OCI-LY1 (cell line): ENCODE data around the gene CNTNAP2.

Experiments used
- H2AFZ ChIP-seq: fragments of 200-600 bp; sonication (generic), shearing (Covaris generic); 2 replicates; pipeline ENCODE4 v1.6.0; 2014; ENCODE audit warnings: antibody characterized with exemption, mild to moderate bottlenecking, low read length
- H3F3A ChIP-seq: fragments of 200-600 bp; sonication (generic), shearing (Covaris generic); 2 replicates; pipeline ENCODE4 v1.6.0; 2014; ENCODE audit warnings: mild to moderate bottlenecking, antibody characterized with exemption, low read length, moderate library complexity; ENCODE audit not compliant: insufficient read depth
- H3K27ac ChIP-seq: fragments of 200-600 bp; sonication (generic); 2 replicates; pipeline ENCODE4 v1.5.1; 2014; ENCODE audit warnings: low read length, mixed run types, mild to moderate bottlenecking, low read depth; ENCODE audit not compliant: poor library complexity, severe bottlenecking
- H3K27me3 ChIP-seq: fragments of 200-600 bp; sonication (generic); 2 replicates; pipeline ENCODE4 v1.6.0; 2014; ENCODE audit warnings: antibody characterized with exemption, mild to moderate bottlenecking, low read length, moderate library complexity; ENCODE audit not compliant: insufficient read depth
- H3K36me3 ChIP-seq: fragments of 200-600 bp; sonication (generic); 2 replicates; pipeline ENCODE4 v1.6.1; 2014; ENCODE audit warnings: mild to moderate bottlenecking, antibody characterized with exemption, low read length, moderate library complexity, mixed read lengths; ENCODE audit not compliant: insufficient read depth
- H3K4me1 ChIP-seq: fragments of 200-600 bp; sonication (generic); 2 replicates; pipeline ENCODE4 v1.5.1; 2014; ENCODE audit warnings: mild to moderate bottlenecking, low read length, moderate library complexity; ENCODE audit not compliant: insufficient read depth, severe bottlenecking
- H3K4me2 ChIP-seq: fragments of 200-600 bp; sonication (generic), shearing (Covaris generic); 2 replicates; pipeline ENCODE4 v1.6.1; 2014; ENCODE audit warnings: low read length
- H3K4me3 ChIP-seq: fragments of 200-600 bp; sonication (generic); 2 replicates; pipeline ENCODE4 v1.5.1; 2014; ENCODE audit warnings: low read length, low read depth, mild to moderate bottlenecking, mixed read lengths; ENCODE audit not compliant: poor library complexity, severe bottlenecking
- H3K79me2 ChIP-seq: fragments of 200-600 bp; shearing (Covaris generic); 2 replicates; pipeline ENCODE4 v1.6.1; 2016; ENCODE audit warnings: mixed run types, low read length, mixed read lengths; ENCODE audit not compliant: insufficient read depth
- H3K9ac ChIP-seq: fragments of 200-600 bp; sonication (generic), shearing (Covaris generic); 2 replicates; pipeline ENCODE4 v1.6.1; 2014; ENCODE audit warnings: mild to moderate bottlenecking, low read length, mixed read lengths
- H3K9me2 ChIP-seq: fragments of 200-600 bp; sonication (generic), shearing (Covaris generic); 2 replicates; pipeline ENCODE4 v1.6.1; 2014; ENCODE audit warnings: low read depth, mild to moderate bottlenecking, low read length, mixed read lengths
- H3K9me3 ChIP-seq: fragments of 200-600 bp; shearing (Covaris generic); 2 replicates; pipeline ENCODE4 v1.6.1; 2014; ENCODE audit warnings: low read length, mixed read lengths
- H4K20me1 ChIP-seq: fragments of 200-600 bp; sonication (generic), shearing (Covaris generic); 2 replicates; pipeline ENCODE4 v1.6.0; 2016; ENCODE audit warnings: mild to moderate bottlenecking, low read length; ENCODE audit not compliant: insufficient read depth
- EZH2 ChIP-seq: fragments of 200-600 bp; sonication (generic), shearing (Covaris generic); IDR thresholded peaks from 2 replicates; pipeline ENCODE4 v1.8.0; 2017; ENCODE audit warnings: borderline replicate concordance, mixed run types, mild to moderate bottlenecking, antibody characterized with exemption, low read length, moderate library complexity, mixed read lengths
- TF ChIP-seq, protein P1 (sequence below): fragments of 200-600 bp; sonication (generic), shearing (Covaris generic); IDR thresholded peaks from 2 replicates; pipeline ENCODE4 v1.5.1; 2017; ENCODE audit warnings: mild to moderate bottlenecking, antibody characterized with exemption, low read length, moderate library complexity, mixed read lengths

The CNTNAP2 gene

DNA sequence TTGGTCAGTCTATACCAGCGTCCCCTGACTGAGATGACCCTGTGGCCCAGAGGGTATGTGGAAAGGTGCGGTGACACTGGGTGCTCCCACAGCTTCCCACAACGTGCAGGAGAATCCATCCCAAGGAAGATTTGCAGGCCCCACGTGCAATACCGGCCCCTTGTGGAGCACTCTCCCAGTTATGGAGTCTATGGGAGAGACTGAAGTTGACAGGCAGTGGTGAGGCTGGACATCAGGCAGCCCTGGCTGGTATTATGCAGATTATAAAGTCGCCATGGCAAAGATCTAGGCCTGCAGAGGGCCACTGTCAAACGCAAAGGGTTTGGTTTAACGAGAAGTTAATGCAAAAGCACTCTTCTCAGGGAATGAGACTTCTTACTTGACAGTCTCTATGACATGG is 2039.2 kb downstream of the CNTNAP2 start:
- Histone ChIP-seq H4K20me1 (no peaks in the 10 kb centered on the region), H3K9ac (no peak overlapping the region), H3K9me2 (no peaks in the 10 kb centered on the region), H3K4me3 (no peak overlapping the region), H3K36me3 (no peaks in the 10 kb centered on the region), H3K27ac (no peak overlapping the region), H3K4me1 (no peaks in the 10 kb centered on the region), H3K4me2 (no peak overlapping the region), H3K27me3 (no peaks in the 10 kb centered on the region), H3F3A (no peaks in the 10 kb centered on the region), H3K79me2 (no peaks in the 10 kb centered on the region), H3K9me3 (no peaks in the 10 kb centered on the region), H2AFZ (no peak overlapping the region)
- TF ChIP-seq EZH2 = no peak
- TF ChIP-seq, protein P1, sequence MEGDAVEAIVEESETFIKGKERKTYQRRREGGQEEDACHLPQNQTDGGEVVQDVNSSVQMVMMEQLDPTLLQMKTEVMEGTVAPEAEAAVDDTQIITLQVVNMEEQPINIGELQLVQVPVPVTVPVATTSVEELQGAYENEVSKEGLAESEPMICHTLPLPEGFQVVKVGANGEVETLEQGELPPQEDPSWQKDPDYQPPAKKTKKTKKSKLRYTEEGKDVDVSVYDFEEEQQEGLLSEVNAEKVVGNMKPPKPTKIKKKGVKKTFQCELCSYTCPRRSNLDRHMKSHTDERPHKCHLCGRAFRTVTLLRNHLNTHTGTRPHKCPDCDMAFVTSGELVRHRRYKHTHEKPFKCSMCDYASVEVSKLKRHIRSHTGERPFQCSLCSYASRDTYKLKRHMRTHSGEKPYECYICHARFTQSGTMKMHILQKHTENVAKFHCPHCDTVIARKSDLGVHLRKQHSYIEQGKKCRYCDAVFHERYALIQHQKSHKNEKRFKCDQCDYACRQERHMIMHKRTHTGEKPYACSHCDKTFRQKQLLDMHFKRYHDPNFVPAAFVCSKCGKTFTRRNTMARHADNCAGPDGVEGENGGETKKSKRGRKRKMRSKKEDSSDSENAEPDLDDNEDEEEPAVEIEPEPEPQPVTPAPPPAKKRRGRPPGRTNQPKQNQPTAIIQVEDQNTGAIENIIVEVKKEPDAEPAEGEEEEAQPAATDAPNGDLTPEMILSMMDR = no peak

DNA sequence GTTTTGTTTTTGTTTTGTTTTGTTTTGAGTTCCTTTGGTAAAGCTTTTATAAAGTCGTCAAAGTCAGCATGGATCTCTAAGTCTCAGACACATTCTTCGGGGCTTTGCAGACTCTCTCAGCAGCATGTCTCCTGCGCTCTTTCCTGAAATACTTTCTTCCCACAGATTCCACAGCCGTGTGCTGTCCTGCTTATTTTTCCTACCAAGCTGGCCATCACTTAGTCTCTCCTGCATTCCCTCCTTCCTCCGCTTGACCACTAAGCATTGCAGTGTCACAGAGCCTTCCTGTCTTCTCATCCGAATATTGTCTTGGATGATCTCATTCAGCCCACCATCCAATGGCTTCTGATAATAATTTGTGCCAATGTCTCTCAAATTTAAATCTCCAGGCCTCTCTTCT is 2039.6 kb downstream of the CNTNAP2 start:
- H2AFZ ChIP-seq = no peak overlapping the region
- no peak overlapping the region for H3K27ac ChIP-seq
- no peaks in the 10 kb centered on the region for H4K20me1 ChIP-seq
- no peak overlapping the region for H3K4me3 ChIP-seq
- H3K4me1 ChIP-seq = no peaks in the 10 kb centered on the region
- H3K9me3 ChIP-seq = no peaks in the 10 kb centered on the region
- no peaks in the 10 kb centered on the region for H3F3A ChIP-seq
- TF ChIP-seq EZH2 = no peak
- TF ChIP-seq, protein P1 = no peak
- no peak overlapping the region for H3K9ac ChIP-seq
- H3K4me2 ChIP-seq = no peak overlapping the region
- no peaks in the 10 kb centered on the region for H3K9me2 ChIP-seq
- H3K27me3 ChIP-seq = no peaks in the 10 kb centered on the region
- no peaks in the 10 kb centered on the region for H3K79me2 ChIP-seq
- no peaks in the 10 kb centered on the region for H3K36me3 ChIP-seq

DNA sequence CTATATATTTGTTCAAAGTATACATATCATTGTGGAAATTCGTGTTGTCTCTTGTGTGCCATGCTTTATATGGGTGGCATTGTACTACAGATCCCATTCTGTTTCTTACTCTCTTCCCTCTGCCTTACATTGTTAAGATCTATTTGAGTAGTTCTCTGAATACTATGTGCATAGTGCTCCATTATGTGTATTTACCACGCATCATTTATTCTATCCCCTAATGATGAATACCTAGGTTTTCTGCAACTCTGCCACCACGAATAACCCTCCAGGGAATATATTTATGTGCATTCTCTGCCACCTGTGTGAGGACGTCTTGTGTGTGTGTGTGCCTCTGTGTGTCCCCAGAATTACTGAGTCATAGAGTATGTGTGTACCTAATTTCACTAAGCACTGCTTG is 2042.7 kb downstream of the CNTNAP2 start:
- no peaks in the 10 kb centered on the region for H3K36me3 ChIP-seq
- H3K4me2 ChIP-seq = no peak overlapping the region
- H3K27ac ChIP-seq = no peak overlapping the region
- H3K9ac ChIP-seq = no peak overlapping the region
- no peaks in the 10 kb centered on the region for H3K4me1 ChIP-seq
- no peak overlapping the region for H2AFZ ChIP-seq
- no peaks in the 10 kb centered on the region for H3K27me3 ChIP-seq
- H3K9me2 ChIP-seq = no peaks in the 10 kb centered on the region
- no peaks in the 10 kb centered on the region for H3K79me2 ChIP-seq
- H4K20me1 ChIP-seq = no peaks in the 10 kb centered on the region
- H3F3A ChIP-seq = no peaks in the 10 kb centered on the region
- no peaks in the 10 kb centered on the region for H3K9me3 ChIP-seq
- TF ChIP-seq, protein P1 = no peak
- TF ChIP-seq EZH2 = no peak
- no peak overlapping the region for H3K4me3 ChIP-seq
